Measurements from ENCODE around the gene OR8A1. TPM values are rescaled to one million over a fixed set of nuclear protein-coding genes. Genes with fewer than 3 reads are reported as not detected.

The OR8A1 gene
- total RNA-seq, 1 experiment from 2014 or later, result not detected

GRCh38 chr11:124534051-124534450 is 35.7 kb upstream of the OR8A1 start:
- no TSS peak for BruUV-seq (replicated peaks)
- H3K79me2 ChIP-seq (ENCODE audit: low read depth), result no peaks in the 10 kb centered on the region
- no peak for DNase-seq
- H3F3A ChIP-seq (ENCODE audit: insufficient read depth, low read depth), result no peaks in the 10 kb centered on the region
- no peaks in the 10 kb centered on the region for H3K27me3 ChIP-seq (ENCODE audit: insufficient read depth, low read depth)
- no peaks in the 10 kb centered on the region for H3K9me3 ChIP-seq (ENCODE audit: insufficient read depth, low read depth)
- no peaks in the 10 kb centered on the region for H3K9me2 ChIP-seq (ENCODE audit: insufficient read depth)
- no peaks in the 10 kb centered on the region for H3K36me3 ChIP-seq (ENCODE audit: low read depth)
- no peak overlapping the region for H2AFZ ChIP-seq
- ChIA-PET POLR2A (ENCODE audit: unreplicated experiment) (no interaction called here), CTCF (no interaction called here)
- no peaks in the 10 kb centered on the region for H4K20me1 ChIP-seq (ENCODE audit: insufficient read depth)
- TF ChIP-seq CTCF (conservative IDR thresholded peaks at IDR 0.05) (no peak), EZH2 (IDR thresholded peaks at IDR 0.05; ENCODE audit: low read depth) (no peak)
- H3K27ac ChIP-seq, result no peak overlapping the region
- H3K4me3 ChIP-seq, result no peak overlapping the region
- H3K4me2 ChIP-seq, result no peak overlapping the region
- intact Hi-C loops (cut with micrococcal nuclease; ENCODE audit: unreplicated experiment), result no loop called here
- peaks cover 7% of the 10 kb centered on the region; the same call in 1 of the 2 replicates for H3K4me1 ChIP-seq (replicated peaks; ENCODE audit: insufficient read depth)

GRCh38 chr11:124535552-124536232 is 34.1 kb upstream of the OR8A1 start:
- no peaks in the 10 kb centered on the region for H3K9me2 ChIP-seq (ENCODE audit: insufficient read depth)
- intact Hi-C loops (cut with micrococcal nuclease; ENCODE audit: unreplicated experiment), result no loop called here
- CTCF ChIA-PET, result no interaction called here

GRCh38 chr11:124536520-124536919 is 33.3 kb upstream of the OR8A1 start:
- Histone ChIP-seq H3K4me1 (replicated peaks; ENCODE audit: insufficient read depth) (peaks cover 7% of the 10 kb centered on the region; the same call in 1 of the 2 replicates), H3K27ac (no peak overlapping the region), H3K9me3 (ENCODE audit: insufficient read depth, low read depth) (no peaks in the 10 kb centered on the region), H3K27me3 (ENCODE audit: insufficient read depth, low read depth) (no peaks in the 10 kb centered on the region), H3K79me2 (ENCODE audit: low read depth) (no peaks in the 10 kb centered on the region), H3K4me2 (no peak overlapping the region), H3K4me3 (no peak overlapping the region), H3K9me2 (ENCODE audit: insufficient read depth) (no peaks in the 10 kb centered on the region), H3F3A (ENCODE audit: insufficient read depth, low read depth) (no peaks in the 10 kb centered on the region), H2AFZ (no peak overlapping the region), H4K20me1 (ENCODE audit: insufficient read depth) (no peaks in the 10 kb centered on the region), H3K36me3 (ENCODE audit: low read depth) (no peaks in the 10 kb centered on the region)
- POLR2A ChIA-PET (ENCODE audit: unreplicated experiment), result no interaction called here
- TF ChIP-seq CTCF (conservative IDR thresholded peaks at IDR 0.05), result no peak
- no peak for TF ChIP-seq EZH2 (IDR thresholded peaks at IDR 0.05; ENCODE audit: low read depth)
- intact Hi-C loops (cut with micrococcal nuclease; ENCODE audit: unreplicated experiment), result no loop called here
- no TSS peak for BruUV-seq (replicated peaks)
- CTCF ChIA-PET, result no interaction called here
- DNase-seq, result peak; percentile 1 to 45

More at GRCh38 chr11:124535552-124536232, 34.1 kb upstream of the OR8A1 start:
- no peaks in the 10 kb centered on the region for H3K79me2 ChIP-seq (ENCODE audit: low read depth)
- no peak overlapping the region for H3K4me2 ChIP-seq
- no peaks in the 10 kb centered on the region for H3K27me3 ChIP-seq (ENCODE audit: insufficient read depth, low read depth)
- TF ChIP-seq CTCF (conservative IDR thresholded peaks at IDR 0.05) (no peak), EZH2 (IDR thresholded peaks at IDR 0.05; ENCODE audit: low read depth) (no peak)
- no peak overlapping the region for H2AFZ ChIP-seq
- no peaks in the 10 kb centered on the region for H3K36me3 ChIP-seq (ENCODE audit: low read depth)
- no peaks in the 10 kb centered on the region for H4K20me1 ChIP-seq (ENCODE audit: insufficient read depth)
- POLR2A ChIA-PET (ENCODE audit: unreplicated experiment), result no interaction called here
- H3K4me1 ChIP-seq (replicated peaks; ENCODE audit: insufficient read depth), result peaks cover 7% of the 10 kb centered on the region; the same call in 1 of the 2 replicates
- DNase-seq, result no peak
- H3K4me3 ChIP-seq, result no peak overlapping the region
- H3K9me3 ChIP-seq (ENCODE audit: insufficient read depth, low read depth), result no peaks in the 10 kb centered on the region
- H3F3A ChIP-seq (ENCODE audit: insufficient read depth, low read depth), result no peaks in the 10 kb centered on the region
- H3K27ac ChIP-seq, result no peak overlapping the region
- no TSS peak for BruUV-seq (replicated peaks)

Data from PC-9 (cell line).